AG04449 (cell line): ENCODE results near the gene SHMT1.

Source experiments
- CTCF ChIA-PET: fragments of 350-600 bp; formaldehyde crosslinking; extraction: SDS; loops from one replicate; lab custom pipeline; 2021; ENCODE audit warnings: antibody characterized with exemption; lab: Yijun Ruan, JAX
- POLR2A ChIA-PET: fragments of 400-600, 350-600 bp; formaldehyde crosslinking; extraction: SDS; loops from one replicate; lab custom pipeline; 2020; ENCODE audit warnings: antibody characterized with exemption, inconsistent platforms; lab: Yijun Ruan, JAX
- DNase-seq: peaks from one replicate; pipeline ENCODE4 v3.0.0-alpha.2; 2010; ENCODE audit warnings: low read depth, low spot score
- H3K4me3 ChIP-seq: 2 replicates; pipeline ENCODE4 v1.5.1; 2011; ENCODE audit warnings: low read depth, mild to moderate bottlenecking, control low read depth, low read length
- TF ChIP-seq, protein P1 (sequence below): IDR thresholded peaks from one replicate; pipeline ENCODE4 v1.5.1; 2011; ENCODE audit warnings: mild to moderate bottlenecking, moderate library complexity, low read length, control low read depth, inconsistent platforms; ENCODE audit not compliant: insufficient read depth; ENCODE audit errors: missing control alignments

SHMT1 gene

DNA sequence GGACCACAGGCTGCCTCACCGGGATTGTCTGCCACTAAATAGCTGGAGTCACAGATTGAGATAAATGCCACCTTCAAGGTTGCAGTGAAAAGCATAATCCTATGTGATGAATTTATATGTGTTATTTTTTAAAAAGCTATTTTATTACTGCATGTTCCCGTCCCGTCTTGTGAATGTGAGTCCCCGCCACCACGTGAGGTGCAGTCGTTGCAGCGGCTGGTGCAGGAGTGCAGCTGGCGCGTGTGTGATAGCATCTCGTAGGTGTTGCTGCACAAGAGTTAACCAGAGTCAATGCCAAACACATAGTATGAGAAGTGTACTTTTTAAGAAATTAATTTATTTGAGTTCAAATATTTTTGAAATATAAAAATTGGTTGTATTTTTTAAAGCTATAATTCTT is 35.8 kb downstream of the SHMT1 start:
- TF ChIP-seq, protein P1, sequence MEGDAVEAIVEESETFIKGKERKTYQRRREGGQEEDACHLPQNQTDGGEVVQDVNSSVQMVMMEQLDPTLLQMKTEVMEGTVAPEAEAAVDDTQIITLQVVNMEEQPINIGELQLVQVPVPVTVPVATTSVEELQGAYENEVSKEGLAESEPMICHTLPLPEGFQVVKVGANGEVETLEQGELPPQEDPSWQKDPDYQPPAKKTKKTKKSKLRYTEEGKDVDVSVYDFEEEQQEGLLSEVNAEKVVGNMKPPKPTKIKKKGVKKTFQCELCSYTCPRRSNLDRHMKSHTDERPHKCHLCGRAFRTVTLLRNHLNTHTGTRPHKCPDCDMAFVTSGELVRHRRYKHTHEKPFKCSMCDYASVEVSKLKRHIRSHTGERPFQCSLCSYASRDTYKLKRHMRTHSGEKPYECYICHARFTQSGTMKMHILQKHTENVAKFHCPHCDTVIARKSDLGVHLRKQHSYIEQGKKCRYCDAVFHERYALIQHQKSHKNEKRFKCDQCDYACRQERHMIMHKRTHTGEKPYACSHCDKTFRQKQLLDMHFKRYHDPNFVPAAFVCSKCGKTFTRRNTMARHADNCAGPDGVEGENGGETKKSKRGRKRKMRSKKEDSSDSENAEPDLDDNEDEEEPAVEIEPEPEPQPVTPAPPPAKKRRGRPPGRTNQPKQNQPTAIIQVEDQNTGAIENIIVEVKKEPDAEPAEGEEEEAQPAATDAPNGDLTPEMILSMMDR = no peak
- ChIA-PET POLR2A (no interaction called here), CTCF (no interaction called here)
- H3K4me3 ChIP-seq = no peak overlapping the region
- DNase-seq = no peak

DNA sequence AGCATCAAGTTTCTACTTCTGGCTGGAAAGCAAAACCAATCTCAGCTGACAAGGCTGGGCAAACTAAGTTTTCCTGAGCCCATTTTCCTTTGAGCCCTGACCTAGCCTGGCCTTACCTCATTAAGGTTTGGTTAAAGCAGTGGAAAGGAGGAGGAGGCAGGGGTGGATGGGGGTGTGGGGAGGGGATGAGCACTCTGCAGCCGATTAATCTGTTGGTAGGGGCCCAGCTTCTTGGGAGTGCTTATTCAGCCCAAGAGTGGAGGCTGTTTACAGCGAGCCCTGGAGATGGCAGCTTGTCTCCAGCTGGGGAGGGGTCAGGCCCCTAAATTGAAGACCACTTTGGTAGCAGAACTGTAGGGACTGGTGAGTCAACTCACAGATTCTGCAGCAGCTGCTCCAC is 36.3 kb downstream of the SHMT1 start:
- no peak overlapping the region for H3K4me3 ChIP-seq
- TF ChIP-seq, protein P1 = no peak
- POLR2A ChIA-PET = no interaction called here
- CTCF ChIA-PET = no interaction called here
- no peak for DNase-seq

DNA sequence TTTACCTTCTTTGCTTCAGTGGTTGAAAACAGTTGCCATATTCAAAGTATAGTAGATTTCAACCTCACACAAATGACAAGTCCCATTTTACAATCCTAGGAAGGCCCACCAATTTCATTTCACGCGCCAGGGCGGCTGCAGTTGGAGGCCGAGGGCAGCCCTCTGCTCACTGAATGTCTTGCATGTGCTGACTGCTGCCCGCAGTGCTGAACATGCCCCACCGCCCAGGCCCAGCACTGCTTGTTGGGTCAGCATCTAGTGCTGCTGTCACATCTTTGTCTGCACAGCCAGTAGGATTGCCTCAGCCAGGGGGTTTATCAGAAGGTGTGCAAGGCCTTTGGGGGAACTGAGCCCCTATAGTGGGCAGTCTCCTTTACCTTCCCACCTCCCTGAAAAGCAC is 36.8 kb downstream of the SHMT1 start:
- TF ChIP-seq, protein P1 = no peak
- no peak for DNase-seq
- H3K4me3 ChIP-seq = no peak overlapping the region
- POLR2A ChIA-PET = no interaction called here
- CTCF ChIA-PET = no interaction called here

DNA sequence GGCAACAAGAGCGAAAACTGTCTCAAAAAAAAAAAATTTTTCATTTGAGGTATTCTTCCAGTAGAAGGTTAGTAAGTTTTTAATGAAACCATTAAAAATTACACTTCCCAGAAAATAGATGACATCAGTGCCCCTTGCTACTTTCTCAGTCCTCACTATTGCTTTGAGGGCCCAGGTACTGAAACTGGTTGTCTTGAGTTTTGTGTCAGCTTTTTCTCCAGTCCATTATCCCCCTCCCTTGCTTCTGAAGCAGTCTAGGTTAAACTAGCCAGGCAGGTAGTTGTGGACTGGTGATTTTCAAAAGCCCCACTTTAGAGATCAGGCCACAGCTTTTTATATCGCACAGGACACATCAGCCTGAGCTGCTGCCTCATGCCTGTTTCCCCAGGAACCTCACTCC is 37.3 kb downstream of the SHMT1 start:
- no peak for DNase-seq
- CTCF ChIA-PET = no interaction called here
- H3K4me3 ChIP-seq = no peak overlapping the region
- POLR2A ChIA-PET = no interaction called here
- TF ChIP-seq, protein P1 = no peak

DNA sequence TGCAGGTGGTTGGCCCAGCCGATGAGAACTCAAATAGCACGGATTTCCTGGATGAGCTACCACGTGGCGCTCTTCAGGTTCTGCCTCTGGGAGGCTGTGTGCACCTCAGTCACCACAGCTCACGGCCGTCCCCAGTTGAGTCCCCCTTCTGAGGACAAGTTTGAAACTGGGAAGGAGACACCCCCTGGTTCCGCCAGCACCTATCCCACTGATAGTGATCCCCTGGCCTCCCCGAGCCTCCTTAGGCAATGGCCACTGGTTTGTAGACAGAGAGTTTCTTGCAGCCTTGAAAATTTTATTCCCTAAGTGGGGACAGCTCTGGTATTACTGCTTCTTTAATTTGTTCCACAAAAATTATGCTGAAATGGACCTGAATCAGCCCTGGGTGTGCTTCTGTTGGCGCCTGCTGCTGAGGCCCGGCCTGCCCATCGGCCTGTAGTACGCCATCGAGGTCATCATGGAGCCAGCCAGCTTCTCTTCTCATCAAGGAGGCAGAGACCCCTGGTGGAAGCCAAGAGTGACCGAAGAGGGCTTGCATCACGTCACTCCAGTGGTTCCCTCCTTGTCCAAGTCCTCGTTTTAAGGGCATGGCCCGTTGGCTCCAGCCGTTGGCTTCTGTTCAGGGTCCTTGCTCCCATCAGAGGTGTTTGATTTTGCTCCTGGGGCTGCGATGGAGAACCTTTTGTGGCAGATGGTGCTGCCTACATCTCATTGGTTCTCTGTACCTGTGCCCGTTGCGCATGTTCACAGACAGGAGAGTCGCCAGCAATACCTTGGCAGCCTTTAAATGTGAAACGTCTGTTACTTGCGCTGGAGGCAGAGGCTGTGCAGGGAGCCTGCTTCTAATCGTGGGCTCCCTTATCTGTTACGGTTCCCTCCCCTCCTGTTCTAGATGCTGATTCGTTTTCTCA is 39.0 kb downstream of the SHMT1 start:
- DNase-seq = no peak
- ChIA-PET CTCF (interaction anchor here (1.2 kb wide), 1 partner anchor 24 kb away, joined by 4 read pairs; no protein-coding TSS in a partner anchor), POLR2A (no interaction called here)
- TF ChIP-seq, protein P1 = no peak
- H3K4me3 ChIP-seq = no peak overlapping the region

DNA sequence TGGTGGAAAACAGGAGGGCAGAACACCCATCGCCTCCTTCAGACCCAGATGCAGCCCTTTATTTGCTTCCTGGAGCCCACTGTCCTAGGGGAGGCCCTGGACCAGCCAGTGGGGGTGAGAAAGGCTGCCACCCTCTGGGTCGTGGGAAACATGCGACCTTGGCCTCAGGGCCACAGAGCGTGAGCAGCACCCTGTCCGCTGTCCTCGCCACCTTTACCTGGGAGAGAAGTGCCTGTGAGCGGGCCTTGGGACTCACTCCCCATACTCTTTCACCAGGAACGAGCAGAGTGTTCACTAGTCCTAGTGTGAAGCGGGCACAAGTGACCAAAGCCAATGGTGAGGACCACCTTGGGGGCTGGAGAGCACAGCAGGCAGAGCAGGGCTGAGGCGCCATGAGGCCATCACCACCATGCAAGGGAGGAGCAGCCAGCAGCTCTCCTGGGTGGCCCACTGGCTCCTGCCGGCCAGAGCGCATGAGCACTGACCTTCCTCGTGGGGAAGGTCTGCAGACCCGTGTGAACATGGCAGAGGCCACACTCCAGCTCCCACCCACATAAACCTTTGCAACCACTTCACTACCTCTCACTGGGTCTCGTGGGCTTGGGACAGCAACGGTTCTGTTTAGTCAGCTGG is 39.7 kb downstream of the SHMT1 start:
- TF ChIP-seq, protein P1 = no peak
- no peak overlapping the region for H3K4me3 ChIP-seq
- CTCF ChIA-PET = interaction anchor here (1.2 kb wide), 1 partner anchor 25 kb away, joined by 4 read pairs; no protein-coding TSS in a partner anchor
- POLR2A ChIA-PET = no interaction called here
- DNase-seq = no peak
